HG02588 (cell line): ENCODE measurements around the gene NPAS1.
"Not testable (repeated sequence)": the region's sequence is repeated elsewhere in the genome, so short reads cannot be mapped to it uniquely, and the experiment has no call there.

Source experiments
- ATAC-seq: cut with Tn5 transposase; IDR thresholded peaks from one replicate; pipeline ENCODE4 v1.9.1; 2021; ENCODE audit warnings: mild to moderate bottlenecking, moderate library complexity; ENCODE audit not compliant: unreplicated experiment

The NPAS1 gene

DNA sequence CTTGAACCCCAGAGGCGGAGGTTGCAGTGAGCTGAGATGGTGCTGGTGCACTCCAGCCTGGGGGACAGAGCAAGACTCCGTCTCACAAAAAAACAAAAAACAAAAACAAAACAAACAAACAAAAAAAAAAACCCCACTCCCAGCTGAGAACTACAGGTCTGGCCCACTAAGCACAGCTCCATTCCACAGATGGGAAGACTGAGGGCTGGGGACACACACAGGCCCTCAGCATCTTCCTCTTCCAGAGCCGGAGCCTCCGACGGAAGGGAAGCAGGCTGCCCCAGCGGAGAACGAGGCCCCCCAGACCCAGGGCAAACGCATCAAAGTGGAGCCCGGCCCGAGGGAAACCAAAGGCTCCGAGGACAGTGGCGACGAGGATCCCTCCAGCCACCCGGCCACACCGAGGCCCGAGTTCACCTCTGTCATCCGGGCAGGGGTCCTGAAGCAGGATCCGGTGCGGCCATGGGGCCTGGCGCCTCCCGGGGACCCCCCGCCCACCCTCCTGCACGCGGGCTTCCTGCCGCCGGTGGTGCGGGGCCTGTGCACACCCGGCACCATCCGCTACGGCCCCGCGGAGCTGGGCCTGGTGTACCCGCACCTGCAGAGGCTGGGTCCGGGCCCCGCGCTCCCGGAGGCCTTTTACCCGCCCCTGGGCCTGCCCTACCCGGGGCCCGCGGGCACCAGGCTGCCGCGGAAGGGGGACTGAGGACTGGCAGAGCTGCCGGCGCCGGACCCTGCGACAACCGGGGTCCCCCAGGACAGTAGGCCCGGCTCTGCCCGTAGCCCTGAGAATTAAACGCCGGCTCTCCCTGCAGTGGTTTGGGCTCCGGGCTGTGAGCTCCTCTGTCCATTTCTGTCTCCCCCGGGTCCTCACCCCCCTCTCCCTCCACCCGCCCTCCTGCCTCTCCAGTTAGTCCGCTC is 25.6 kb downstream of the NPAS1 start:
- no peak for ATAC-seq

DNA sequence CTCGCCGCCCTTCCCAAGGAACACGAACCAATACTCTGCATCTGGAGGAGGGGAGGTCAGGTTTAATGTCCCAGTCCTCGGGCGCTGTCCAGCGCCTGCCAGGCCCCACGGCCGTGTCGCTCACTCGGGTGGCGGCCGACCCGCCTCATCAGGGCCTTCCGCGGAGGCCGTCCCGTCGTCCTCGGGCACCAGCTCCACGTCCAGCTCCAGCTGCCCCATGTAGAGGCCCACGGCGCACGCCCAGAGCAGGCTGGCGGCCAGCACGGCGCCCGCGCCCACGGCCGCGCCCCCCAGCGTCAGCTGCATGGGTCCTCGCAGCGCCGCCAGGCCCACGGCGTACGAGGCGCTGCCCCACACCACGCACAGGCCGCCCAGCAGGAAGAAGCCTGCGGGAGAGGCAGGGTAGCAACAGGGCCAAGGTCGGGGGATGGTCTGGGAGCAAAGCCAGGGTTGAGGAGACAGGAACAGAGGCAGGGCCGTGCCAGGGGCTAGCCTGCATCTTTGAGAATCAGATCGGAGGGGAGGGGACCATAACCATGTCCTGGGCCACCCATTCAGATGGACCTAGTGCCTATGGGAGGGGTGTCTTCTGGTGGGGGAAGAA is 26.3 kb downstream of the NPAS1 start:
- no peak for ATAC-seq

DNA sequence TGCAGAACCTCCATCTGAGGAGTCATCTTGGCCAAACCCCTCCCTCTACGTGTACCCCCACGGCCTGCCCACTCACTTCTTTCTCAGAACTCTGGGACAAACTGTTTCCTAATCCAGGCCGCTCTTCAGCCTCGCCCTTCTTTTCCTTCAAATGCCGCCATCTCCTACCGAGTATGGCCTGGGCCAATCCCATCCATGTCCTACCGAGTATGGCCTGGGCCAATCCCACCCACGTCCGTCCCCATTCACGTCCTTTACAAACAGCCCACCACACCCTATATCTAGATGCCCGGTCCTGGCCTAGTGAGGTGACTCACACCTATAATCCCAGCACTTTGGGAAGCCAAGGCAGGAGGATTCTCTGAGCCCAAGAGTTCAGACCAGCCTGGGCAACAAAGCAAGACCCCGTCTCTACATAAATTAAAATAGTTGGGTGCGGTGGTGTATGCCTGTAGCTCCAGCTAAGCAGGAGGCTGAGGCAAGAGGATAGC is 27.7 kb downstream of the NPAS1 start:
- no peak for ATAC-seq

DNA sequence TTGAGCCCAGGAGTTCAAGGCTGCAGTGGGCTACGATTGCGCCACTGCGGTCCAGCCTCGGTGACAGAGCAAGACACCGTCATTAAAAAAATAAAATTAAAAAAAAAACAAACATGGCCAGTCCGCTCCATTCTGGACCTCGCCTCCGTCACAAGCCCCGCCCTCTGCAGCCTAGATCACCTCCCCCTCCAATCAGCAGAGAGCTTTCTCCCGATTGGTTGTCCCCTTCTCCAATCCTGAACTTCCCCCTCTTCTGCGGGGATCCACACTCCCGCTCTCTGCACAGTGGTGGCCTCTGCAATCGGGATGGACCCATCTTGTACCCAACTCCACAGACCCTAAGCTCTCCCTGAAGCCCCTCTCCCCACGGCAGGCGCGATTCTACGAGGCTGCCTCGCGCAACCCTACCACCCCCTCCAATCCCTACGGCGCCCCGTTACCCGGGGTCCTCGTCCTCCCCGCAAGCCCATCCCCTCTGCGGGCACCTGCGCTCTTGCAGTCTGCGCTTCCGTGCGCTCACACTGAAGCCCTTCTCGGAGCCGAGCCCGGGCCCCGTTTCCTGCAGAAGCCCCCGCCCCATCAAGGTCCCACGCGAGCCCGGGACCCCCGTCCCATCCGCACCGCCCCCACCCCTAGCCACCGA is 28.2 kb downstream of the NPAS1 start:
- peak; percentile 47 for ATAC-seq

DNA sequence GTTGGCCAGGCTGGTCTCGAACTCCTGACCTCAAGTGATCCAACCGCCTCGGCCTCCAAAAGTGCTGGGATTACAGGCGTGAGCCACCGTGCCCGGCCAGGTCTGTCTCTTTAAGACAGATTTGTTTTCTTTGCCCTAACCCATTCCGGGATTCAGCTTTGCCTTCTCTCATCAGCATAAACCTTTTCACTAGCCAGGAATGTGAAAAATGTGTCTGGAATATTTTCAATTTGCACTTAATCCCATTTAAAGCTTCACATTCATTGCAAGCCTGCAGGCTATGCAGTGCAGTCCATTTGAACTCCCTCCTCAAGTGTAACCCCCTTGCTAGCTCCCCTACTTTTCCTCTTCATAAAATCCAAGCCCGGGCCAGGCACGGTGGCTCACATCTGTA is 29.7 kb downstream of the NPAS1 start:
- no peak for ATAC-seq

DNA sequence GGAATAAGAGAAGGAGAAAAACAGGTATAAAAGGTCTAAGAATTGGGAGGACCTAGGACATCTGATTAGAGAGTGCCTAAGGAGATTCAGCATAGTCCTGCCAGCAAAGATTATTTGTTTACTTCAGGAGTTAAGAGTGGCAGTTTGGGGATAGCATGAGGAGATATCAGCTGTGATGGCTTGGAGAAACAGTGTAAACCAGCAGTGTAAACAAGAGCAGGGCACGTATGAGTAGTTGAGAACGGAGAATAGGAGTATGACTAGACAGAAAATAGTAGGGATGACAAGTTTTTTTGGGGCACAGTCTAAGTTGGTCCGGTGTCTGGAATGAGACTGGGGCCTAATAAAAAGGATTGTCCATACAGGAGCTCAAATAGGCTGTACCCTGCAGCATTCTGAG is 30.9 kb downstream of the NPAS1 start:
- ATAC-seq, result not testable (repeated sequence)

DNA sequence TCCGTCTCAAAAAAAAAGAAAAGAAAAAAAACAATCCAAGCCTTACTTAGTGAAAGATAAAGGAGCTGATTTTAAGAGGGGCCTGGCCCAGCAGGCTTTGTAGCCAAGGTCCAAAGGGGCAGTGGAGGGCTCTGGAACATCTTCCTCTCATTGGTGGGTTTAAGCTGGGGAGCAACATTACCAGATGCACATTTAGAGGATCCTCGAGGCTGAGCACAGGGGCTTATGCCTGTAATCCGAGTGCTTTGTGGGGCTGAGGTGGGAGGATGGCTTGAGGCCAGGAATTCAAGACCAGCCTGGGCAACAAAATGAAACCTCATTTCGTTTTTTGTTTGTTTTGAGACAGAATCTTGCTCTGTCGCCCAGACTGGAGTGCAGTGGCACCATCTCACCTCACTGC is 36.8 kb downstream of the NPAS1 start:
- ATAC-seq, result no peak

DNA sequence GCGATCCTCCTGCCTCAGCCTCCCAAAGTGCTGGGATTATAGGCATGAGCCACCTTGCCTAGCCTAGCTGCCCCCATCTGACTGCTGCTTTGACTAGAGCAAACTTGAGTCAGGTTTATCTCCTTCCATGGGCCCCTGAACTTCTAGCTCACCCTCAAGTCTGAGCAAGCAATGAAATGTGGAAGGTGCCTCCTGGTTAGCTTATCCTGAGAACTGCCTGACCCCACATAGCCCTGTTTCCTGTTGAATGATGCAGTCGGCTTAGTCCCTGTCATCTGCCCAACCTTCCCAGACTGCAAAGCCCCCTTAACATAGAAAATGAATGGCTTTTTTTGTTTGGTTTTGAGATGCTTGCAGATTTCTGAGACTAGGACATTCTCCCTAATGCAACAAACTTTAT is 37.7 kb downstream of the NPAS1 start:
- no peak for ATAC-seq

DNA sequence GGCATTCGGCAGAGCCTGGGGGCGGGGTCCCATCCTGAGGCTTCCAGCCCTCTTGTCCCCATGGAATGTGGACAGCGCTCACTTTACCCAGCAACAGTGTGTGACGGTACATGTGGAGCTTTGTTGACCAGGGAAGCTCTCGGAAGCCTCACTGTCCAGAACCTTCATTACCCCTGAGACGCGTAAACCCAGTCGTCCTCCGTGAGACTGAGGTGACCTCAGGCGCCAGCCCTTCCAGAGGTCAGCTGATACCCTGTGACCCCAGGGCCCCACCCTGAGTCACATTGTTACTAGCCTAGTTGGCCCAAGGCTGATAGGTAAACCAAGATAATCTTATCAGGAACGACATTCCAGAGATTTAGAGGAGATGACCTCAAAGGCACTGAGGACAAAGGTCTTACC is 39.0 kb downstream of the NPAS1 start:
- no peak for ATAC-seq

DNA sequence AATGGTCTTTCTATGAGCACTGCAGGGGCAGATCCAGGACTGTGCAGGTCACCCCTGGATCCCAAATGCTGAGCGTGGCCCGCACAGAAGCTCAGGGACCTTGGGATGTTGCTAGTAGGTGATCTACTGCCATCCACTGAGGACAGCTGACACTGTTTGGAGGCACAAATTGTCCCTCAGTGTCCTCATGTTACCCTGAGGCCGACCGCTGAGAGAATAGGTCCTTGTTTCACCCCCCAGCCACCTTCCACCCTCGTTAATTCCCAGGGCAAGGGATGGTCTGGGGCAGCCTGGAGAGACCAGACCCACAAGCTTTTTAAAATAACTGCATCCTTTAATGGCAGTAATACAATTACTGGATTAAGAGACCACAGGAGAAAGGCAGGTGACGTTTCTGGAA is 44.2 kb downstream of the NPAS1 start:
- no peak for ATAC-seq

DNA sequence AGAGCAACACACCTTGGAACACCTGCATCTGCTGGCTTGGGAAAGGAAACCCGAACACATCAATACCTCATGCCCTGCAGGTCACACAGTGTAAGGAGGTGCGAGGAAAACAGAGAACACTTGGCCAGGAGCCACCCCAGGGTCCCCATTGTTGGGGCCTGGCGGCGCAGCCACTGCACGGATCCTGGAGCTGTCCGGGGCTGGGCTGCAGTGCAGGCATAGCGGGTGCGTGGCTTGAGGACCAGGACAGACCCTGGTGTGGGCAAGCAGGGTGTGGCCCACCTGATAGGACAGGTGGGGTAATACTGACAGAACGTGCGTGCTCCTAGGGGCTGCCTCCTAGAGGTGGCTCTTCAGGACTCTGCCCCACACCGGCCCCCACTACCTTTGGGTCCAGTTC is 45.6 kb downstream of the NPAS1 start:
- no peak for ATAC-seq

DNA sequence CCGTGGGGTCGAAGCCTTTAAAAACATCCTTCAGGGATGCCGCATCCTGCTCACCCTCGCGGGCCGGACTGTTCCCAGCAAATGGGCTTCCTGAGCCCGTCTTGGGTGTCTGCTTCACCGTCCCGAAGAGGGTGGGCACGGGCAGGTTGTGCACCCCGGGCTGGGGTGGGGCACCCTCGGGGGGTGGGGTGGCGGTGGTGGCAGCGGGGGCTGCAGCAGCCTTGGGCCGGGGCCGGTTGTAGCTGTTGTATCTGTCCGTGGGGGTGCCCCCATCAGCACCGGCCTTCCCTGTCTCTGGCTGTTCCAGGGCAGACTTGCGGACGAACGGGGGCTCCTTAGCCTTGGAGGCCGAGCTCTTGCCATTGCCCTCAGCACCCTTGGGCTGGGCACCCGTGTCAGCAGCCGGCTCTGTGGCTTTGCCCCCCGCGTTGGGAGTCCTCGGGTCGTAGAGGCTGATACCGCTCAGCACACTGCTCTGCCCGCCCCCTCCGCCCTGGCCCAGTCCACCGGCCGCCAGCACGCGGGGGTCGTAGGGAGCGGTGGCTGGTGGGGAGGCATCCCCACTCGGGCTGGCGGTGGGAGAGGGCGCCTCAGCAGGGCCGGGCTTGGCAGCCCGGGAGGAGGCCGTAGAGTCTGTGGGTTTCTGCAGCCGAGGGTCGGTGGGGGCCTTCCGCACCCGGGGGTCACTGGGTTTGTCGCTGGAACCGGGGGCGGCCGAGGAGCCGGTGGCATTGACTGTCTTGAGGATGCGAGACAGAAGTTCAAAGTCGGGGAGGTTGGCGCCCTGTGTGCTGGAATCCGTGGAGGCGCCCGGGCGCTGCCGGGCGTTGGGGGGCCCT is 47.0 kb downstream of the NPAS1 start:
- ATAC-seq, result no peak

DNA sequence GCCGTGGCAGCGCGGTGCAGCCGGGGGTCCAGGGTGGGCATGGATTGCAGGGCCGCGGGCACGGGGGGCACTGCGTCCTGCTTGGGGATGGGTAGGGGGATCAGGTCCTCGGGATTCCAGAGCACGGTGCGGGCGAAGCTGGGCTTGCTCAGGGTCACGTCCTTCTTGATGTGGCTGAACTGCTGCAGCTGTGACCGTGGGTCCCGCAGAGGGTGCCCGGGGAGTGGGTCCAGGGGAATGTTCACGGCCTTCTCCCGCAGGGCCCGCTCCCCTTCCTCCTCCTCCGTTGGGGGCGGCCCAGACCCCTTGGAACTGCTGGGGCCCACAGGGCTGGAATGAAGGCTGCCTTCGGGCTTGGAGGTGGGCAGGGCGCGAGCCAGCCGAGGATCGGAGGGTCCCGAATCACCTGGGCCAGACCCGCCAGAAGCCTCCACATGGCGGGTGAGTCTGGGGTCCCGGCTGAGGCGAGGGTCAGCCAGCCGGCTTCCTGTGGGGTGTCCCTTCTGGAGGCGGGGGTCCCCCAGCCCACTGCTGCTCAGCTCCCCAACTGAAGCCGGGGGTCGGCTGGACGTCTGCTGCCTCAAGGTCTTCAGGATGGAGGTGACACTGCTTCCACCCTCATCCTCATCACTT is 47.7 kb downstream of the NPAS1 start:
- no peak for ATAC-seq

DNA sequence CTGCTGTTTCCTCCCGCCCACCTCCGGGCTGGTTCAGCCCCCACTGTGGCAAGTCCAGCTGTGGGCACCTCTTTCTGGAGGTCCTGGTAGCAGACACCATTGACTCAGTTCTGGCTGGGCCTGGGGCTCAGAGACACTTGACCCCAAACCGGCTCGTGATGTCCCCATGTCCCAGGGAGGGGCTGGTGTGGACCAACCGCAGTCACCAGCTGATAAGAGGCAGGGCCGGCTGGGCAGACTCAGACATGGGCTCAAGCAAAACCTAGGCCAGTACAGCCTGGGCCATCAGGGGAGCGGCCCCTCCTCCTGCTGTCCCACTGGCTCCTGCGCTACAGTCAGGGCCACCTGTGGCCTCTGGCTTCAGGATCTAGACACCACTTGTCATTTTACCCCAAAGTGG is 48.6 kb downstream of the NPAS1 start:
- ATAC-seq, result no peak

DNA sequence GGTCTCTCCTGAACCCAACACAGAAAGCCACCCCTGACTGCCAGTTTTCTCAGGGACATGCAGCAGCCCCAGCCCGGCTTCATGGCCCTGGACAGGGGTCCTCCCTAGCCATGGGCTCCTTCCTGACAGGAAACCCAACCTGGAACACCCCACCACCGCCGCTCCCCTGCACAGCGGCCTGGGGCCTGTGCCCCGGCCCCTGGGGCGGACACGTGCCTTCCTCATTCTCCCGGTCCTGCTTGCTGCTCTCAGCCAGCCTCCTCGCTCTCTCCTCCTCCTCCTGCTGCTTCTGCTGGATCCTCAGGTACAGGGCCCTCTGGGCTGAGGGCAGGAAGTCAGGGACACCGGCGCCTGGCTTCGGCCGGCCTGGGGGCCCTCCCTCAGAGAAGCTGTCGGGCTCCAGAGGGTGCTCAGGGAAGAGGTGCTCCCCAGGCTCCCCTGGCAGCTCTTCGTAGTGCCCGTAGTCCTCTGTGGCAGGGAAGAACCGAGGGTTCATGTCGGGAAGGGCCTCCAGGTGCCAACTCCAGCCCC is 49.3 kb downstream of the NPAS1 start:
- no peak for ATAC-seq

DNA sequence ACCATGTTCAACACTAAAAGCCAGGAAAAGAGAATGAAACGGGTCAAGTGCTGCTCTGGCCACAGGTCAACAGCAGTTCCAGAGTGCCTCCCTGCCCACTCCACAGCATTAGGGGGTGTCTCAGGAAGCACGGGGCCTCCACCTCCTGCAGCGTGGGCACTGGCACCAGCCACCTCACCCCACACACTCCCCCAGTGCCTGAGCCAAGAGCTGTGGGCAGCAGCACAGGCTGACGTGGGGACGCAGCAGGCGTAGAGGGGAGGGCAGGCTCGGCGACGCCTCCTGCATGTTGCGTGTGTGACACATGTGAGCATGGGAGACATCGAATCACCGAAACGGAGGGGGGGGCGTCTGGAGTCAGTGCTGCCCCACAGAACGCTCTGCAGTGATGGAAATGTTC is 50.2 kb downstream of the NPAS1 start:
- ATAC-seq, result no peak

DNA sequence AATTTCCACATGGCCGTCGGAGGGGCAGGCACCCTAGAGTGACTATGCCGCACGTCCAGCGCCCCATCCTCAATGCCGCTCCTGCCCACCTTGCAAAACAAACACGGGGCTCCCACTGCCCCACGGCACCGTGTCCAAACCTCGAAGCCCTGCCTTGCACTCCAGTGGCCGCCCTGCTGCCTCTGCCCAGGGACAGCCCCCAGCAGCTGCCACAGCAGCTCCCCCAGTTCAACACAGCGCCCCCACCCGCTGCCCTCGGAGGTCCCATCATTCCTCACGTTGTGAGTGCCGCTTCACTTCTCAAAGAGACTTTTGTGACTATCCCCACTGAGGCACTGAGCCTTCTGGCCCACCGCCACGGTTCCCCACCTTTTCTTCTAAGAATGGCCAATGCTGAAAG is 51.1 kb downstream of the NPAS1 start:
- ATAC-seq, result no peak

DNA sequence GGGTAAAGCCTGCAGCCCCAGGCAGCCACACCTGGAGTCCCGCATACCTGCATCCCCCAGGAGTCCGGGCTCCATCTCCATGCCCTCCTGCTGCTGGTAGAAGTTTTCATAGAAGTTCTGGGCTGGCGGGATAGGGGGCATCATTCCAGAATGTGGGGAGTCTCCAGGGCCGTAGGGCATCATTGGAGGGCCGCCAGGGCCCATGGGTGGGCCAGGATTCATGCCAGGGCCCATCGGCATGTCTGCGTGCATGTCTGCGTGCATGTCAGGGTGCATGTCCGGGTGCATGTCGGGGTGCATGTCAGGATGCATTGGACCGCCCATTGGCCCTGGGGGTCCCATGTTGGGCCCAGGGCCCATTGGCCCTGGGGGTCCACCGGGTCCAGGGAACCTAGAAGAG is 52.1 kb downstream of the NPAS1 start:
- no peak for ATAC-seq

DNA sequence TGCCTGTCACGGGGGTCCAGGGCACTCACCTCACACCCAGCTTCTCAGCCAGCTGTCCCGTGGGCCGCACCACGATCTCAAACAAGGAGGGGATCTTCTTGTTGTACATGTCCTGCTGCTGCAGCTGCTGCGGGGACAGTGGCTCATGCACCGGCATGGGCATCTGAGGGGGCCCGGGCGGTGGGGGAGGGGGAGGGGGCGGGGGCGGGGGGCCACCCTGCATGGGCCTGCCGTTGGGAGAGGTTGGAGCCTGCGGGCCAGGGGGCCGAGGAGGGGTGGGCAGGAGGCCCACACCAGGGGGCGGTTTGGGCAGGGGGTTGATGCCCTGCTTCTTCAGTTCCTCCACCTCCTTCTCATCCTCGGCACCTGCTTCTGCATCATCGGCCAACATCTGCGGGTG is 52.7 kb downstream of the NPAS1 start:
- no peak for ATAC-seq

DNA sequence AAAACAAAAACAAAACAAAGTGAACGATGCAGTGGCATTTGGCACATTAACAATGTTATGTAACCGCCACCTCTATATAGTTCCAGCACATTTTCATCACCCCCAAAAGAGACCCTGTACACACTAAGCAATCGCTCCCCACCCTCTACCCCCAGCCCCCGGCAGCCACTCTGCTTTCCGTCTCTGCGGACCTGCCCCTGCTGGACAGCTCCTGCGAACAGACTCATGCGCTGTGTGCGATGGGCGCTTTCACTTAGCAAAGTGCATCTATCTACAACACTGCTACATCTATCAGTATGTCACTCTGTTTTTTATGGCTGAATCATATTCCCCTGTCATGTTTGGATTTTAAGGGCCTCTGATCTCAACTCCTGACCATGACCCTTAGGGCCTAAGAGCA is 53.9 kb downstream of the NPAS1 start:
- ATAC-seq, result no peak
